SIG-M5 treated with dmso at 0.1 percent for 504 hours (cell line): Measurements from ENCODE around the gene MST1.

Experiments used
- DNase-seq: peaks from one replicate; lab custom pipeline; 2025; ENCODE audit not compliant: unreplicated experiment; lab: John Stamatoyannopoulos, UW

MST1 gene

DNA sequence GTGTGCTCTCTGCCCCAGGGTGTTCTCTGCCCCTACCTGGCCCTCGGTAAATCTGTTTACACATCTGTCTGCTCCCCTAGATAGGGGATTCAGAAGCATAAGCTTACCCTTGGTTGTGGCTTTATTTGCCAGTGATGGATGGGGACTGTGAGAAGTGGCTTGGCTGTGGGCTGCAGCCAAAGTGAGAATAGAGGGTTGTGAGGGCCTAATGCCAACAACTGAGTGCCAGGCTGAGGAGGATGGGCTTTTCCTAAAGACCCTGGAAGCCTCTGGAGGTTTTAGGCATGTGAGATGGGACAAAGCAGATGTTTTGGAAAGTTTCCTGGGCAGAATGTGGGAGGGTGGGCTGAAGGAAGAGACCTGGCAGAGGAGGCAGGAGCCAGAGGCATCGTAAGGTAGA, 30.6 kb downstream of the MST1 start:
- no peak for DNase-seq

DNA sequence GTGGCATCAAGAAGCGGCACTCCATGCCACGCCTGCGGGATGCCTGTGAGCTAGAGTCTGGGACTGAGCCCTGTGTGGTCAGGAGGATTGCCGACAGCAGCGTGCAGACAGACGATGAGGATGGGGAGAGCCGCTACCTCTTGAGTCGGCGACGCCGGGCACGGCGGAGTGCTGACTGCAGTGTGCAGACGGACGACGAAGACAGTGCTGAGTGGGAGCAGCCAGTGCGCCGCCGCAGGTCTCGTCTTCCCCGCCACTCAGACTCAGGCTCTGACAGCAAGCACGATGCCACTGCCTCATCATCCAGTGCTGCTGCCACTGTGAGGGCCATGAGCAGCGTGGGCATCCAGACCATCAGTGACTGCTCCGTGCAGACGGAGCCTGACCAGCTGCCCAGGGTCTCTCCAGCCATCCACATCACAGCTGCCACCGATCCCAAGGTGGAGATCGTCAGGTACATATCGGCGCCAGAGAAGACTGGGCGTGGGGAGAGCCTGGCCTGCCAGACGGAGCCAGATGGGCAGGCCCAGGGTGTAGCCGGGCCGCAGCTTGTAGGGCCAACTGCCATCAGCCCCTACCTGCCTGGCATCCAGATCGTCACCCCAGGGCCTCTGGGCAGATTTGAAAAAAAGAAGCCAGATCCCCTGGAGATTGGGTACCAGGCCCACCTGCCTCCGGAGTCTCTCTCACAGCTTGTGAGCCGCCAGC, 31.9 kb downstream of the MST1 start:
- no peak for DNase-seq

GRCh38 chr3:49656541-49657112, 32.6 kb downstream of the MST1 start:
- DNase-seq, result peak; percentile 79

DNA sequence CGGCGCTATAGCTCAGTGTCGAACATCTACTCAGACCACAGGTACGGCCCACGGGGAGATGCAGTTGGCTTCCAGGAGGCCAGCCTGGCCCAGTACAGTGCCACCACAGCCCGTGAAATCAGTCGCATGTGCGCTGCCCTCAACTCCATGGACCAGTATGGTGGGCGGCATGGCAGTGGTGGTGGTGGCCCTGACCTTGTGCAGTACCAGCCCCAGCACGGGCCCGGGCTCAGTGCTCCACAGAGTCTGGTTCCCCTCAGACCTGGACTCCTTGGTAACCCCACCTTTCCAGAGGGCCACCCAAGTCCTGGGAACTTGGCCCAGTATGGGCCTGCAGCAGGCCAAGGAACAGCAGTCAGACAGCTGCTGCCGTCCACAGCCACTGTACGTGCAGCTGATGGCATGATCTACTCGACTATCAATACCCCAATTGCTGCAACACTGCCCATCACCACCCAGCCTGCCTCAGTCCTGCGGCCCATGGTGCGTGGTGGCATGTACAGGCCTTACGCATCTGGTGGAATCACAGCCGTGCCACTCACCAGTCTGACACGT, 33.5 kb downstream of the MST1 start:
- DNase-seq, result no peak

GRCh38 chr3:49654955-49655556, 34.2 kb downstream of the MST1 start:
- no peak for DNase-seq

GRCh38 chr3:49654176-49654825, 35.0 kb downstream of the MST1 start:
- no peak for DNase-seq

DNA sequence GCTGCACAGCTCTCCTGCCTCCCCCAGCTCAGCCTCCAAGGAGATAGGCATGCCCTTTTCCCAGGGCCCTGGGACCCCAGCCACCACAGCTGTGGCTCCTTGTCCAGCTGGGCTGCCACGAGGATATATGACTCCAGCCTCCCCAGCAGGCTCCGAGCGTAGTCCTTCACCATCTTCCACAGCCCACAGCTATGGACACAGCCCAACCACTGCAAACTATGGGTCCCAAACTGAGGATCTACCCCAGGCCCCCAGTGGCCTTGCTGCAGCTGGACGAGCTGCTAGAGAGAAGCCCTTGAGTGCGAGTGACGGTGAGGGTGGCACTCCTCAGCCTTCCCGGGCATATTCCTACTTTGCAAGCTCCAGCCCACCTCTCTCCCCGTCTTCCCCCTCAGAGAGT, 35.7 kb downstream of the MST1 start:
- no peak for DNase-seq

- DNase-seq, result no peak
Measured at GRCh38 chr3:49652903-49653415, 36.3 kb downstream of the MST1 start.

DNA sequence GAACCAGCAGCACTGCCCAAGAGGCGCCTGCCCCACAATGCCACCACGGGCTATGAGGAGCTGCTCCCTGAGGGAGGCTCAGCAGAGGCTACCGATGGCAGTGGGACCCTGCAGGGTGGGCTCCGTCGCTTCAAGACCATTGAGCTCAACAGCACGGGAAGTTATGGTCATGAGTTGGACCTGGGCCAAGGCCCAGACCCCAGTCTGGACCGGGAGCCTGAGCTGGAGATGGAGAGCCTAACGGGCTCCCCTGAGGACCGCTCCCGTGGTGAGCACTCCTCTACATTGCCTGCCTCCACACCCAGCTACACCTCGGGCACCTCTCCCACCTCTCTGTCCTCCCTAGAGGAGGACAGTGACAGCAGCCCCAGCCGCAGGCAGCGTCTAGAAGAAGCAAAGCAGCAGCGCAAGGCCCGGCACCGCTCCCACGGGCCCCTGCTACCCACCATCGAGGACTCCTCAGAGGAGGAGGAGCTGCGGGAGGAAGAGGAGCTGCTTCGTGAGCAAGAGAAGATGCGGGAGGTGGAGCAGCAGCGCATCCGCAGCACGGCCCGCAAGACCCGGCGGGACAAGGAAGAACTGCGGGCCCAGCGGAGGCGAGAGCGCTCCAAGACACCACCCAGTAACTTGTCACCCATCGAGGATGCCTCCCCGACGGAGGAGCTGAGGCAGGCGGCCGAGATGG, 36.9 kb downstream of the MST1 start:
- no peak for DNase-seq

DNA sequence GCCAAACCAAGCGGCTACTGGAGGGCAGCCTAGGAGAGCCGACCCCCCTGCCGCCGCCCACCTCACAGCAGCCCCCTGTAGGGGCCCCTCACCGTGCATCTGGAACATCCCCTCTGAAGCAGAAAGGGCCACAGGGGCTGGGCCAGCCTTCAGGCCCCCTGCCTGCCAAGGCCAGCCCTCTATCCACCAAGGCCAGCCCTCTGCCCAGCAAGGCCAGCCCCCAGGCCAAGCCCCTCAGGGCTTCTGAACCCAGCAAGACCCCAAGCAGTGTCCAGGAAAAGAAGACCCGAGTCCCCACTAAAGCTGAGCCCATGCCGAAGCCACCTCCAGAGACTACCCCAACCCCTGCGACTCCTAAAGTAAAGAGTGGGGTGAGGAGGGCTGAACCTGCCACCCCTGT, 38.6 kb downstream of the MST1 start:
- no peak for DNase-seq

GRCh38 chr3:49650177-49650576, 39.1 kb downstream of the MST1 start:
- DNase-seq, result no peak

DNA sequence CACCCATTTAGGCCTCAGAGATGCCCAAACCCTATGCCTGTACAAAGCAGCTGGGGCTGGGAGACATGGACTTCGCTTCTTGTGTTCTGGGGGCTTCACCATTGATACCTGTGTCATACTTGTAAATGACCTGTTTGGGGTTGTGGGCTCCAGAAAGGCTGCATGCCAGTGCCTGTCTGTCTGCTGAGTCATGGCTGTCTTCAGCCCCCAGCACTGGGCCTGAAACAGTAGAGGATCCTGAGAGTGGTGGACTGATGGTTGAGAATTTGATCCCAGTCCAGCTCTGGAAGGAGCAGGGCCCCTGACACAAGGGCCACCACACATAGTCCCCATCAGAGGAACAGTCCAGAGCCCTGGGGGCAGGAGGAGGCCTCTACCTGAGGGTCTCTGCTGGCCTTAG, 39.7 kb downstream of the MST1 start:
- no peak for DNase-seq

GRCh38 chr3:49648354-49649019, 40.8 kb downstream of the MST1 start:
- DNase-seq, result no peak

DNA sequence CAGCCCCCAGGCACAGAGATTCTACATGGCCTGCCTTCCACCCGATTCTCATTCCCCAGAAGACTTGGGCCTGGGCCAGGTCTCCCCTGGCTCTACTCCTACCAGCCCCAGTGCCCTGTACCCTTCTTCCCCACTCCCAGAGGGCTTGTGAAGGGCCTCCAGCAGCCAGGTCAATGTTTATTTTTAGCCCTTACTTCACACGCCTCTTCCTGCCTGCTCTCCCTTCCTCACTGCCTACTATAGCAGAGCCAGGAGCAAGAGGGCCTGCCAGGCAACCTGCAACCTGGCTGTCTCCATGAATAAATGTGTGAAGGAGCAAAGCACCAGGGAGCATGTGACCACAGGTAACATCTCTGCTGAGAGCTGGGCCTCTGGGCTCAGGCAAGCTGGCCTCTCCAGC, 41.5 kb downstream of the MST1 start:
- DNase-seq, result no peak

GRCh38 chr3:49646236-49646635, 43.0 kb downstream of the MST1 start:
- no peak for DNase-seq

DNA sequence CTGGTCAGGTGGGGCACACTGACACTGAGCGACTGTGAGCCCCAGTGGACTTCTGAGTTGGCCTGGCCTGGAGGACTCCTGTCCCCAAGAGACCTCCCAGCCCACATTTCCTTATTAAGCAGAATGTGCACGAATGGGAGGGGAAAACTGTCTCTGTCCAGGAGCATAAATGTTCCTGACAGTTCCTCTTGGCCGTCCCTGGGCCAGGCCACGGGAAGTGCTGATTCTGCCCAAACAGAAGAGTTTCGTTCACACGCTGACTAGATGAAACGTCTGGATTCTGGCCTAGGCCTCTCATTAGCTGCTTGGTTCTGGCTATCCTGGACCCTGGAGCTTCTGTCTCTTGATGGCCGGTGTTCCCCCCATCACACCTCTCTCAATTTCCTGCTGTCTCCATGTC, 44.6 kb downstream of the MST1 start:
- no peak for DNase-seq

DNA sequence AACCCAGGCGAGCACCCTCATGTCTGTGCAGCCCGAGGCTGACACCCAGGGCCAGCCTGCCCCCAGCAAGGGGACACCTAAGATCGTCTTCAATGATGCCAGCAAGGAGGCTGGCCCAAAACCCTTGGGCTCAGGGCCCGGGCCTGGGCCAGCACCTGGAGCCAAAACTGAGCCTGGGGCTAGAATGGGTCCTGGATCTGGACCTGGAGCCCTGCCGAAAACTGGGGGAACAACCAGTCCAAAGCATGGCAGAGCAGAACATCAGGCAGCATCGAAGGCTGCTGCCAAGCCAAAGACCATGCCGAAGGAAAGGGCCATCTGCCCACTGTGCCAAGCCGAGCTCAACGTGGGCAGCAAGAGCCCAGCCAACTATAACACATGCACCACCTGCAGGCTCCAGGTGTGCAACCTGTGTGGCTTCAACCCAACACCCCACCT, 46.5 kb downstream of the MST1 start:
- no peak for DNase-seq

- DNase-seq, result no peak
Measured at GRCh38 chr3:49641921-49642707, 47.2 kb downstream of the MST1 start.

GRCh38 chr3:49641292-49641691, 48.0 kb downstream of the MST1 start:
- DNase-seq, result no peak

GRCh38 chr3:49639551-49639950, 49.7 kb downstream of the MST1 start:
- no peak for DNase-seq
